Fibroblast of lung (primary cell): Measurements from ENCODE around the gene AKAP13. TPM values are rescaled to one million over a fixed set of nuclear protein-coding genes. Genes with fewer than 3 reads are reported as not detected.

Experiments used
- DNase-seq, 2 donors: peaks; one replicate each; pipeline versions ENCODE4 v3.0.0 to v3.0.0-alpha.2; 2010; ENCODE audit warnings: low read depth in 2 of 2
- H2AFZ ChIP-seq: 2 replicates; pipeline ENCODE4 v1.5.1; 2012; ENCODE audit warnings: low read length, control low read depth, inconsistent platforms
- H3K27ac ChIP-seq: 2 replicates; pipeline ENCODE4 v1.5.1; 2011; ENCODE audit warnings: low read length, control low read depth; ENCODE audit not compliant: insufficient read depth
- H3K27me3 ChIP-seq: 2 replicates; pipeline ENCODE4 v1.5.1; 2011; ENCODE audit warnings: mild to moderate bottlenecking, low read length; ENCODE audit not compliant: control insufficient read depth, insufficient read depth
- H3K36me3 ChIP-seq: 2 replicates; pipeline ENCODE4 v1.5.1; 2011; ENCODE audit warnings: low read length; ENCODE audit not compliant: control insufficient read depth, insufficient read depth
- H3K4me1 ChIP-seq: 2 replicates; pipeline ENCODE4 v1.5.1; 2011; ENCODE audit warnings: low read length; ENCODE audit not compliant: control insufficient read depth, insufficient read depth; ENCODE audit errors: extremely low read depth
- H3K4me2 ChIP-seq: 2 replicates; pipeline ENCODE4 v1.5.1; 2011; ENCODE audit warnings: low read length, control low read depth; ENCODE audit not compliant: insufficient read depth; ENCODE audit errors: extremely low read depth
- H3K4me3 ChIP-seq, 4 experiments: fragments of 200-600 bp in 1 of 4; sonication (generic) in 1 of 4; replicated peaks in 1 of 4; 2 replicates each; pipeline ENCODE4 v1.5.1; 2011 to 2016; ENCODE audit warnings: low read length in 4 of 4, low read depth in 3 of 4, mild to moderate bottlenecking in 3 of 4, control low read depth in 2 of 4, inconsistent platforms in 1 of 4, mixed read lengths in 1 of 4; ENCODE audit not compliant: insufficient read depth in 1 of 4; ENCODE audit errors: control extremely low read depth in 1 of 4
- H3K79me2 ChIP-seq: 2 replicates; pipeline ENCODE4 v1.5.1; 2012; ENCODE audit warnings: mild to moderate bottlenecking, low read length, inconsistent platforms; ENCODE audit not compliant: control insufficient read depth, insufficient read depth
- H3K9ac ChIP-seq: 2 replicates; pipeline ENCODE4 v1.5.1; 2011; ENCODE audit warnings: mild to moderate bottlenecking, low read length, control low read depth; ENCODE audit not compliant: insufficient read depth
- H3K9me3 ChIP-seq: 2 replicates; pipeline ENCODE4 v1.5.1; 2012; ENCODE audit warnings: low read depth, low read length; ENCODE audit not compliant: control insufficient read depth, insufficient read depth
- H4K20me1 ChIP-seq: 2 replicates; pipeline ENCODE4 v1.5.1; 2011; ENCODE audit warnings: low read length; ENCODE audit not compliant: control insufficient read depth, insufficient read depth; ENCODE audit errors: extremely low read depth
- CTCF ChIP-seq, 2 donors: IDR thresholded peaks in 1 of 2; conservative IDR thresholded peaks in 1 of 2; 1 replicate in 1 of 2; 2 replicates in 1 of 2; pipeline ENCODE4 v1.5.1; 2011 to 2012; ENCODE audit warnings: low read length in 2 of 2, control low read depth in 1 of 2, inconsistent platforms in 1 of 2, low read depth in 1 of 2, mild to moderate bottlenecking in 1 of 2
- EZH2 ChIP-seq: IDR thresholded peaks from 2 replicates; pipeline ENCODE4 v1.5.1; 2012; ENCODE audit warnings: low read length, control low read depth, mild to moderate bottlenecking; ENCODE audit errors: missing control alignments
- polyA plus RNA-seq, 2 donors: library from polyadenylated mRNA; depleted of rRNA in 1 of 2; stranded (reverse) in 1 of 2; unstranded in 1 of 2; fragments of >200 nt; gene quantifications; 2 replicates each; pipeline ENCODE4 v1.2.1, GENCODE V29; 2011 to 2012; ENCODE audit warnings: missing spikeins in 1 of 2
- total RNA-seq: library from RNA; depleted of rRNA; stranded (reverse); fragments of >200 nt; gene quantifications from 2 replicates; pipeline ENCODE4 v1.2.1, GENCODE V29; 2014

The AKAP13 gene
- total and polyA plus RNA-seq, 2 donors (not counting 1 experiment from before 2014, with no cell fraction given) = 8.3 to 68.4 TPM

- no peaks in the 10 kb centered on the region for H3K27me3 ChIP-seq
- no peak overlapping the region for H3K4me2 ChIP-seq
- H3K27ac ChIP-seq = no peak overlapping the region
- H3K4me3 ChIP-seq = no peak overlapping the region
- TF ChIP-seq EZH2 (no peak), CTCF (conservative IDR thresholded peaks at IDR 0.05 in 1 of 2, IDR thresholded peaks at IDR 0.05 in 1 of 2; ENCODE audit: low read depth in 1 of 2, low read length in 2 of 2) (no peak)
- peaks cover 38% of the 10 kb centered on the region for H3K79me2 ChIP-seq
- no peak overlapping the region for H2AFZ ChIP-seq
- H3K36me3 ChIP-seq = no peaks in the 10 kb centered on the region
- no peaks in the 10 kb centered on the region for H3K9me3 ChIP-seq
- peaks cover 17% of the 10 kb centered on the region for H3K4me1 ChIP-seq
- no peak for DNase-seq
- H3K9ac ChIP-seq = no peak overlapping the region
- H4K20me1 ChIP-seq = no peaks in the 10 kb centered on the region
Observed at GRCh38 chr15:85475711-85476110, 95.3 kb downstream of the AKAP13 start.

- peaks cover 17% of the 10 kb centered on the region for H3K4me1 ChIP-seq
- no peak overlapping the region for H3K9ac ChIP-seq
- H3K9me3 ChIP-seq = no peaks in the 10 kb centered on the region
- no peak overlapping the region for H3K4me2 ChIP-seq
- TF ChIP-seq EZH2 (no peak), CTCF (conservative IDR thresholded peaks at IDR 0.05 in 1 of 2, IDR thresholded peaks at IDR 0.05 in 1 of 2; ENCODE audit: low read depth in 1 of 2, low read length in 2 of 2) (no peak)
- H4K20me1 ChIP-seq = no peaks in the 10 kb centered on the region
- H3K36me3 ChIP-seq = no peaks in the 10 kb centered on the region
- H2AFZ ChIP-seq = no peak overlapping the region
- no peak overlapping the region for H3K4me3 ChIP-seq
- DNase-seq = no peak
- H3K79me2 ChIP-seq = peaks cover 39% of the 10 kb centered on the region
- H3K27ac ChIP-seq = no peak overlapping the region
- no peaks in the 10 kb centered on the region for H3K27me3 ChIP-seq
Observed at GRCh38 chr15:85477061-85477460, 96.7 kb downstream of the AKAP13 start.

GRCh38 chr15:85477730-85478129 is 97.3 kb downstream of the AKAP13 start:
- Histone ChIP-seq H3K27ac (no peak overlapping the region), H3K4me1 (peaks cover 21% of the 10 kb centered on the region), H3K79me2 (peaks cover 40% of the 10 kb centered on the region), H3K4me2 (no peak overlapping the region), H2AFZ (no peak overlapping the region), H4K20me1 (no peaks in the 10 kb centered on the region), H3K9me3 (no peaks in the 10 kb centered on the region), H3K27me3 (no peaks in the 10 kb centered on the region), H3K9ac (no peak overlapping the region), H3K4me3 (no peak overlapping the region), H3K36me3 (no peaks in the 10 kb centered on the region)
- peak; percentile 63 to 71 for DNase-seq
- TF ChIP-seq EZH2 (no peak), CTCF (conservative IDR thresholded peaks at IDR 0.05 in 1 of 2, IDR thresholded peaks at IDR 0.05 in 1 of 2; ENCODE audit: low read depth in 1 of 2, low read length in 2 of 2) (peak in 1 of 2 donors; percentile 29)
